ENCODE data around the gene FBL.

Gene FBL

GRCh38 chr19:39788244-39788643 is 57.9 kb downstream of the FBL start:
- no peak for TF ChIP-seq CTCF (IDR thresholded peaks at IDR 0.05)
- Histone ChIP-seq H3K4me2 (ENCODE audit: low read length) (no peak overlapping the region), H3K4me1 (no peaks in the 10 kb centered on the region), H3K27ac (no peak overlapping the region), H3K9ac (no peak overlapping the region), H3K4me3 (ENCODE audit: low read depth, low read length) (no peak overlapping the region), H3K79me2 (no peaks in the 10 kb centered on the region), H3K36me3 (ENCODE audit: control insufficient read depth, insufficient read depth, low read length) (no peaks in the 10 kb centered on the region), H3K9me3 (ENCODE audit: control insufficient read depth, low read length) (no peaks in the 10 kb centered on the region), H2AFZ (no peak overlapping the region), H3K27me3 (ENCODE audit: control insufficient read depth, insufficient read depth, low read length) (no peaks in the 10 kb centered on the region)
